ENCODE data around the gene RAB20.

The RAB20 gene

DNA sequence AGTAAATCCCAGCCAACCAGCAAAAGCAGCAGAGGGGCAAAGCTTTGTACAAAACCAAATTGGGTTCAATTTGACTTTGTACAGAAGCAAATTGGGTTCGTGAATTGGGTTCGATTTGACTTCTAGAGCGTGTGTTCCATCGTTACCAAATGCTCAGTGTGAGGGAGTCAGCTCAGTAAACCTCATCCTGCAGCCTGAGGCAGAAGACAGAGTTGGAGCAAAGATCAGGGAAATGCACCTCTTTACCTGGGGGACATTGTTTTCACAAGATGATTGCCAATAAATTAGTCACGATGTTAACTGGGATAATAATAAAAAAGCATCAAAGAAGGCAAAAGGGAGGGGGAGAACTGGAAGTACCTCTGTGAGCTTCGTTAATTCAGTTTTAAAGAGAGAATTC, 1.5 kb downstream of the RAB20 start (continued):
- TF ChIP-seq, protein P1, sequence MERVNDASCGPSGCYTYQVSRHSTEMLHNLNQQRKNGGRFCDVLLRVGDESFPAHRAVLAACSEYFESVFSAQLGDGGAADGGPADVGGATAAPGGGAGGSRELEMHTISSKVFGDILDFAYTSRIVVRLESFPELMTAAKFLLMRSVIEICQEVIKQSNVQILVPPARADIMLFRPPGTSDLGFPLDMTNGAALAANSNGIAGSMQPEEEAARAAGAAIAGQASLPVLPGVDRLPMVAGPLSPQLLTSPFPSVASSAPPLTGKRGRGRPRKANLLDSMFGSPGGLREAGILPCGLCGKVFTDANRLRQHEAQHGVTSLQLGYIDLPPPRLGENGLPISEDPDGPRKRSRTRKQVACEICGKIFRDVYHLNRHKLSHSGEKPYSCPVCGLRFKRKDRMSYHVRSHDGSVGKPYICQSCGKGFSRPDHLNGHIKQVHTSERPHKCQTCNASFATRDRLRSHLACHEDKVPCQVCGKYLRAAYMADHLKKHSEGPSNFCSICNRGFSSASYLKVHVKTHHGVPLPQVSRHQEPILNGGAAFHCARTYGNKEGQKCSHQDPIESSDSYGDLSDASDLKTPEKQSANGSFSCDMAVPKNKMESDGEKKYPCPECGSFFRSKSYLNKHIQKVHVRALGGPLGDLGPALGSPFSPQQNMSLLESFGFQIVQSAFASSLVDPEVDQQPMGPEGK (CRISPR knock-in tag; IDR thresholded peaks at IDR 0.05; ENCODE audit: borderline replicate concordance): no peak
- TF ChIP-seq CSDC2 (CRISPR knock-in tag; IDR thresholded peaks at IDR 0.05): no peak
- TF ChIP-seq ZFP30 (CRISPR knock-in tag; IDR thresholded peaks at IDR 0.05): no peak
- no peak for TF ChIP-seq TCF4 (CRISPR knock-in tag; IDR thresholded peaks at IDR 0.05; ENCODE audit: borderline replicate concordance)
- TF ChIP-seq RARB (CRISPR knock-in tag; IDR thresholded peaks at IDR 0.05): no peak
- no peak for TF ChIP-seq ESRRG (CRISPR knock-in tag; IDR thresholded peaks at IDR 0.05)

DNA sequence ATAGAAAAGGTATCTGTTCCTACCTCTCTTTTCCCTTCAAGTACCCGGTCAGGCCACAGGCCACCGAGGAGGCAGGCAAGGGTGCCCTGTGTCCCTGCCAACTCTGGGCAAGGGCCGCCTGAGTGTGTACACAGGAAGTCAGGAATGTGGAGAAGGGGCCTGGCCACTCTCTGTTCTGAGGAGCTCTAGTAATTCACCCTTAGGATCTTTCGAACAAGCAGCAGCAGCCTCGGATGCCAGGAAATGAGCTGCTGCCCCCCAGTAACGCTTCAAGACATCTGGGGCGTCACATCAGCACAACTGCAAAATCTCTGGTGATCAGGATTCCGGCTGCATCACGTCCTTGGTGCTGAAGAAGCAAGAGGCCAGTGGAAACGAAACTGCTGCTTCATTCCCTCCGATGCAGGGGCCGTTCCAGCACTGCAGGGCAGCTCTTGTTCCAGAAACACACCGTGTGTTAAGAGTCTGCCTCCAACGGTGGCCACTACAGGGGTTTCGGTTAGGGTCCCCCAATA, 2.0 kb downstream of the RAB20 start:
- no peak for ATAC-seq
- no peak for TF ChIP-seq TCF4 (CRISPR knock-in tag; IDR thresholded peaks at IDR 0.05; ENCODE audit: borderline replicate concordance)
- TF ChIP-seq, protein P1 (CRISPR knock-in tag; IDR thresholded peaks at IDR 0.05; ENCODE audit: borderline replicate concordance): no peak
- TF ChIP-seq, protein P2, sequence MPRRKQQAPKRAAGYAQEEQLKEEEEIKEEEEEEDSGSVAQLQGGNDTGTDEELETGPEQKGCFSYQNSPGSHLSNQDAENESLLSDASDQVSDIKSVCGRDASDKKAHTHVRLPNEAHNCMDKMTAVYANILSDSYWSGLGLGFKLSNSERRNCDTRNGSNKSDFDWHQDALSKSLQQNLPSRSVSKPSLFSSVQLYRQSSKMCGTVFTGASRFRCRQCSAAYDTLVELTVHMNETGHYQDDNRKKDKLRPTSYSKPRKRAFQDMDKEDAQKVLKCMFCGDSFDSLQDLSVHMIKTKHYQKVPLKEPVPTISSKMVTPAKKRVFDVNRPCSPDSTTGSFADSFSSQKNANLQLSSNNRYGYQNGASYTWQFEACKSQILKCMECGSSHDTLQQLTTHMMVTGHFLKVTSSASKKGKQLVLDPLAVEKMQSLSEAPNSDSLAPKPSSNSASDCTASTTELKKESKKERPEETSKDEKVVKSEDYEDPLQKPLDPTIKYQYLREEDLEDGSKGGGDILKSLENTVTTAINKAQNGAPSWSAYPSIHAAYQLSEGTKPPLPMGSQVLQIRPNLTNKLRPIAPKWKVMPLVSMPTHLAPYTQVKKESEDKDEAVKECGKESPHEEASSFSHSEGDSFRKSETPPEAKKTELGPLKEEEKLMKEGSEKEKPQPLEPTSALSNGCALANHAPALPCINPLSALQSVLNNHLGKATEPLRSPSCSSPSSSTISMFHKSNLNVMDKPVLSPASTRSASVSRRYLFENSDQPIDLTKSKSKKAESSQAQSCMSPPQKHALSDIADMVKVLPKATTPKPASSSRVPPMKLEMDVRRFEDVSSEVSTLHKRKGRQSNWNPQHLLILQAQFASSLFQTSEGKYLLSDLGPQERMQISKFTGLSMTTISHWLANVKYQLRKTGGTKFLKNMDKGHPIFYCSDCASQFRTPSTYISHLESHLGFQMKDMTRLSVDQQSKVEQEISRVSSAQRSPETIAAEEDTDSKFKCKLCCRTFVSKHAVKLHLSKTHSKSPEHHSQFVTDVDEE (CRISPR knock-in tag; IDR thresholded peaks at IDR 0.05): no peak
- TF ChIP-seq CSDC2 (CRISPR knock-in tag; IDR thresholded peaks at IDR 0.05): no peak
- TF ChIP-seq ISL1 (CRISPR knock-in tag; IDR thresholded peaks at IDR 0.05): no peak
- TF ChIP-seq ZFP30 (CRISPR knock-in tag; IDR thresholded peaks at IDR 0.05): no peak
- no peak for TF ChIP-seq ARNTL (CRISPR knock-in tag; IDR thresholded peaks at IDR 0.05; ENCODE audit: borderline replicate concordance, low read depth)
- TF ChIP-seq ZNF8 (CRISPR knock-in tag; IDR thresholded peaks at IDR 0.05): no peak

DNA sequence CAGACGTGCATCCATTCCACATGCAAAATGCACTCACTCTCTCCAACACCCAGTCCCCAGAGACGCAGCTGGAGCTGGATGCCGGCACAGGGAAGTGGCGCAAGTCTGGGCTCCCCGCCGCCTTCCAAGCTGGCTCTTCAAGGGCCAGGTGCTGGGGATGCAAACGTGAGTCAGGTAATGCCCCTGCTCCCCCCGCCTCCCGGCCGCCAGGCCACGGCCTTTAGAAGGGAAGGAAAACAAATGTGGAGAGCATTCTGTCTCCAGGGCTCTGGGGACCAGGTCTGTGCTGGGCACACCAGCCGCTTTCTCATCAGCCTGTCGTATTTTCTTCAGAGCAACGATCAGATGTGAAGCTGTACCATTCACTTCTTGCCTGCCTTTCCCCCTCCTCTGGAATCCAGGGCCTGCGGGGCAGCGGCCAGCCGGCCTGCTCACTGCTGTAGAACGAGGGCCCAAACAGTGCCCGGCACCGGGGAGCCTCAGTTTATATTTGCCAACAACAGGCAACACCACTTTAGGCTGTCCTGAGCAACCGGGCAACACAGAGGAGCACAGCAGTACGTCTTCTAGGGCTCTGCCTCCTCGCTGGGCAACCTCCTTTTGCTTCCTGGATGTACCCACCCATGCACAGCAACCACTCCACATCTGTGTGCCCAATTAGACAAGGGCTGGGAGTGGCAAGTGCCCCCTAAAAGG, 3.8 kb downstream of the RAB20 start:
- TF ChIP-seq TOX (CRISPR knock-in tag; IDR thresholded peaks at IDR 0.05; ENCODE audit: borderline replicate concordance) (no peak), BACH2 (CRISPR knock-in tag; IDR thresholded peaks at IDR 0.05; ENCODE audit: borderline replicate concordance) (no peak), CSDC2 (CRISPR knock-in tag; IDR thresholded peaks at IDR 0.05) (no peak), ZNF70 (CRISPR knock-in tag; IDR thresholded peaks at IDR 0.05) (no peak), ZFP3 (CRISPR knock-in tag; IDR thresholded peaks at IDR 0.05) (no peak), RARB (CRISPR knock-in tag; IDR thresholded peaks at IDR 0.05) (no peak), ZFP30 (CRISPR knock-in tag; IDR thresholded peaks at IDR 0.05) (no peak), GLIS3 (CRISPR knock-in tag; IDR thresholded peaks at IDR 0.05) (no peak), ISL1 (CRISPR knock-in tag; IDR thresholded peaks at IDR 0.05) (no peak), OSR1 (CRISPR knock-in tag; IDR thresholded peaks at IDR 0.05) (no peak), ESRRG (CRISPR knock-in tag; IDR thresholded peaks at IDR 0.05) (no peak), ARNTL (CRISPR knock-in tag; IDR thresholded peaks at IDR 0.05; ENCODE audit: borderline replicate concordance, low read depth) (no peak), ZC3H10 (CRISPR knock-in tag; IDR thresholded peaks at IDR 0.05) (no peak)
- TF ChIP-seq, protein P3, sequence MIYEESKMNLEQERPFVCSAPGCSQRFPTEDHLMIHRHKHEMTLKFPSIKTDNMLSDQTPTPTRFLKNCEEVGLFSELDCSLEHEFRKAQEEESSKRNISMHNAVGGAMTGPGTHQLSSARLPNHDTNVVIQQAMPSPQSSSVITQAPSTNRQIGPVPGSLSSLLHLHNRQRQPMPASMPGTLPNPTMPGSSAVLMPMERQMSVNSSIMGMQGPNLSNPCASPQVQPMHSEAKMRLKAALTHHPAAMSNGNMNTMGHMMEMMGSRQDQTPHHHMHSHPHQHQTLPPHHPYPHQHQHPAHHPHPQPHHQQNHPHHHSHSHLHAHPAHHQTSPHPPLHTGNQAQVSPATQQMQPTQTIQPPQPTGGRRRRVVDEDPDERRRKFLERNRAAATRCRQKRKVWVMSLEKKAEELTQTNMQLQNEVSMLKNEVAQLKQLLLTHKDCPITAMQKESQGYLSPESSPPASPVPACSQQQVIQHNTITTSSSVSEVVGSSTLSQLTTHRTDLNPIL (CRISPR knock-in tag; IDR thresholded peaks at IDR 0.05; ENCODE audit: low read depth): no peak
- TF ChIP-seq, protein P4, sequence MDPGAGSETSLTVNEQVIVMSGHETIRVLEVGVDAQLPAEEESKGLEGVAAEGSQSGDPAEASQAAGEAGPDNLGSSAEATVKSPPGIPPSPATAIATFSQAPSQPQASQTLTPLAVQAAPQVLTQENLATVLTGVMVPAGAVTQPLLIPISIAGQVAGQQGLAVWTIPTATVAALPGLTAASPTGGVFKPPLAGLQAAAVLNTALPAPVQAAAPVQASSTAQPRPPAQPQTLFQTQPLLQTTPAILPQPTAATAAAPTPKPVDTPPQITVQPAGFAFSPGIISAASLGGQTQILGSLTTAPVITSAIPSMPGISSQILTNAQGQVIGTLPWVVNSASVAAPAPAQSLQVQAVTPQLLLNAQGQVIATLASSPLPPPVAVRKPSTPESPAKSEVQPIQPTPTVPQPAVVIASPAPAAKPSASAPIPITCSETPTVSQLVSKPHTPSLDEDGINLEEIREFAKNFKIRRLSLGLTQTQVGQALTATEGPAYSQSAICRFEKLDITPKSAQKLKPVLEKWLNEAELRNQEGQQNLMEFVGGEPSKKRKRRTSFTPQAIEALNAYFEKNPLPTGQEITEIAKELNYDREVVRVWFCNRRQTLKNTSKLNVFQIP (CRISPR knock-in tag; IDR thresholded peaks at IDR 0.05; ENCODE audit: borderline replicate concordance, low read depth): no peak
- ATAC-seq: no peak
